ENCODE results near the gene PRRT2.

- no peak for TF ChIP-seq JUNB (IDR thresholded peaks at IDR 0.05)
- TF ChIP-seq GATA3 (IDR thresholded peaks at IDR 0.05; ENCODE audit: borderline replicate concordance) = no peak
- no peak for TF ChIP-seq HDAC2 (IDR thresholded peaks at IDR 0.05)
- TF ChIP-seq CTCF (IDR thresholded peaks at IDR 0.05) = no peak
- TF ChIP-seq RNF2 (IDR thresholded peaks at IDR 0.05; ENCODE audit: borderline replicate concordance, low read depth) = no peak
- TF ChIP-seq ESRRA (IDR thresholded peaks at IDR 0.05; ENCODE audit: borderline replicate concordance, low read length) = no peak
- no peak for TF ChIP-seq HMGXB4 (CRISPR knock-in tag; IDR thresholded peaks at IDR 0.05; ENCODE audit: borderline replicate concordance)
- TF ChIP-seq HEYL (CRISPR knock-in tag; IDR thresholded peaks at IDR 0.05) = no peak
- no peak for TF ChIP-seq BHLHE40 (IDR thresholded peaks at IDR 0.05; ENCODE audit: low read depth, low read length)
- no peak for TF ChIP-seq CHD2 (IDR thresholded peaks at IDR 0.05; ENCODE audit: low read length, partially characterized antibody)
- no peak for TF ChIP-seq POLR2A (IDR thresholded peaks at IDR 0.05; ENCODE audit: low read length)
- no peak for TF ChIP-seq CHD4 (IDR thresholded peaks at IDR 0.05; ENCODE audit: borderline replicate concordance)
- no peak for TF ChIP-seq CEBPB (IDR thresholded peaks at IDR 0.05)
- TF ChIP-seq EP300 (IDR thresholded peaks at IDR 0.05) = no peak
Measured at GRCh38 chr16:29811896-29812665, at the start of gene PRRT2.
